H9 (cell line): ENCODE data around the gene COL3A1. TPM values are rescaled to one million over a fixed set of nuclear protein-coding genes. Genes with fewer than 3 reads are reported as not detected.

Experiments used
- DNase-seq: peaks from one replicate; pipeline ENCODE4 v3.0.0-alpha.2; 2017
- H2AFZ ChIP-seq: one replicate; pipeline ENCODE4 v1.6.1; 2013; ENCODE audit warnings: mild to moderate bottlenecking, low read length, control low read depth, moderate library complexity
- H2AK5ac ChIP-seq: 2 replicates; pipeline ENCODE4 v1.6.1; 2013; ENCODE audit warnings: low read length, control low read depth, mixed read lengths; ENCODE audit not compliant: insufficient read length
- H2BK120ac ChIP-seq: one replicate; pipeline ENCODE4 v1.6.1; 2013; ENCODE audit warnings: low read depth, mild to moderate bottlenecking, low read length, control low read depth, inconsistent platforms; ENCODE audit not compliant: poor library complexity, severe bottlenecking
- H2BK12ac ChIP-seq: 2 replicates; pipeline ENCODE4 v1.6.1; 2013; ENCODE audit warnings: low read length, control low read depth, mixed read lengths, low read depth; ENCODE audit not compliant: insufficient read length
- H2BK15ac ChIP-seq: 2 replicates; pipeline ENCODE4 v1.6.1; 2013; ENCODE audit warnings: low read depth, low read length, control low read depth
- H2BK20ac ChIP-seq: one replicate; pipeline ENCODE4 v1.6.1; 2013; ENCODE audit warnings: low read depth, mild to moderate bottlenecking, low read length, control low read depth, inconsistent platforms; ENCODE audit not compliant: poor library complexity, severe bottlenecking
- H2BK5ac ChIP-seq: 2 replicates; pipeline ENCODE4 v1.6.1; 2013; ENCODE audit warnings: low read length, control low read depth, mixed read lengths; ENCODE audit not compliant: insufficient read length
- H3K14ac ChIP-seq: 2 replicates; pipeline ENCODE4 v1.6.1; 2013; ENCODE audit warnings: low read length, control low read depth; ENCODE audit not compliant: insufficient read depth
- H3K18ac ChIP-seq: 2 replicates; pipeline ENCODE4 v1.6.1; 2013; ENCODE audit warnings: low read depth, mild to moderate bottlenecking, mixed read lengths, low read length, control low read depth; ENCODE audit not compliant: insufficient read length
- H3K23ac ChIP-seq: 2 replicates; pipeline ENCODE4 v1.6.1; 2013; ENCODE audit warnings: low read length, control low read depth, mixed read lengths, low read depth; ENCODE audit not compliant: insufficient read length
- H3K23me2 ChIP-seq: 2 replicates; pipeline ENCODE4 v1.6.1; 2013; ENCODE audit warnings: low read depth, mild to moderate bottlenecking, mixed read lengths, low read length, control low read depth; ENCODE audit not compliant: insufficient read length, poor library complexity, severe bottlenecking
- H3K27ac ChIP-seq: 2 replicates; pipeline ENCODE4 v1.5.1; 2013; ENCODE audit warnings: low read length, control low read depth, mixed read lengths, low read depth; ENCODE audit not compliant: insufficient read length
- H3K27me3 ChIP-seq: 2 replicates; pipeline ENCODE4 v1.6.1; 2013; ENCODE audit warnings: low read length, control low read depth, inconsistent platforms; ENCODE audit not compliant: insufficient read depth
- H3K4ac ChIP-seq: 2 replicates; pipeline ENCODE4 v1.6.1; 2013; ENCODE audit warnings: low read depth, mild to moderate bottlenecking, control low read depth, inconsistent platforms, low read length, moderate library complexity
- H3K4me1 ChIP-seq: 2 replicates; pipeline ENCODE4 v1.6.1; 2013; ENCODE audit warnings: low read length, control low read depth, inconsistent platforms; ENCODE audit not compliant: insufficient read depth
- H3K4me2 ChIP-seq: 2 replicates; pipeline ENCODE4 v1.6.1; 2013; ENCODE audit warnings: low read length, control low read depth, mixed read lengths; ENCODE audit not compliant: insufficient read length, insufficient read depth
- H3K56ac ChIP-seq: 2 replicates; pipeline ENCODE4 v1.6.1; 2013; ENCODE audit warnings: low read depth, mild to moderate bottlenecking, mixed read lengths, low read length, control low read depth; ENCODE audit not compliant: insufficient read length
- H3K79me1 ChIP-seq: 2 replicates; pipeline ENCODE4 v1.6.1; 2013; ENCODE audit warnings: low read depth, mild to moderate bottlenecking, moderate library complexity, low read length, control low read depth, inconsistent platforms; ENCODE audit not compliant: insufficient read depth, poor library complexity, severe bottlenecking
- H3K79me2 ChIP-seq: 2 replicates; pipeline ENCODE4 v1.6.1; 2013; ENCODE audit warnings: low read length, control low read depth, inconsistent platforms; ENCODE audit not compliant: insufficient read depth
- H3K9ac ChIP-seq: 2 replicates; pipeline ENCODE4 v1.6.1; 2013; ENCODE audit warnings: low read length, control low read depth, mixed read lengths; ENCODE audit not compliant: insufficient read length; ENCODE audit errors: extremely low read depth
- H3K9me3 ChIP-seq: one replicate; pipeline ENCODE4 v1.6.1; 2013; ENCODE audit warnings: low read depth, low read length, inconsistent platforms; ENCODE audit not compliant: control insufficient read depth
- H3T11ph ChIP-seq: one replicate; pipeline ENCODE4 v1.6.1; 2013; ENCODE audit warnings: mild to moderate bottlenecking, low read length, control low read depth, inconsistent platforms
- H4K20me1 ChIP-seq: one replicate; pipeline ENCODE4 v1.6.1; 2013; ENCODE audit not compliant: control insufficient read depth, insufficient read length, insufficient read depth
- H4K5ac ChIP-seq: 2 replicates; pipeline ENCODE4 v1.6.1; 2013; ENCODE audit warnings: low read depth, mild to moderate bottlenecking, mixed read lengths, low read length, control low read depth; ENCODE audit not compliant: insufficient read length
- H4K8ac ChIP-seq: replicated peaks from 2 replicates; pipeline ENCODE4 v1.6.1; 2013; ENCODE audit warnings: low read length, control low read depth, mixed read lengths, low read depth; ENCODE audit not compliant: insufficient read length
- H4K91ac ChIP-seq: 2 replicates; pipeline ENCODE4 v1.6.1; 2013; ENCODE audit warnings: low read depth, mild to moderate bottlenecking, moderate library complexity, mixed read lengths, low read length, control low read depth; ENCODE audit not compliant: insufficient read length
- H3K27ac Mint-ChIP-seq, 3 experiments: 2 replicates in 2 of 3; 3 replicates in 1 of 3; pipeline ENCODE4 v1.8.0; 2020 to 2021; ENCODE audit warnings: mixed read lengths in 3 of 3, mild to moderate bottlenecking in 1 of 3, moderate library complexity in 1 of 3
- H3K27me3 Mint-ChIP-seq: 2 replicates; pipeline ENCODE4 v1.8.0; 2021; ENCODE audit warnings: low read depth, mild to moderate bottlenecking, moderate library complexity, mixed read lengths
- H3K36me3 Mint-ChIP-seq, 3 experiments: 2 replicates in 2 of 3; 3 replicates in 1 of 3; pipeline ENCODE4 v1.8.0; 2020 to 2021; ENCODE audit warnings: low read depth in 3 of 3, mixed read lengths in 3 of 3; ENCODE audit not compliant: insufficient read depth in 1 of 3
- H3K4me1 Mint-ChIP-seq, 2 experiments: 2 replicates each; pipeline ENCODE4 v1.8.0; 2020; ENCODE audit warnings: mixed read lengths in 2 of 2
- H3K4me3 Mint-ChIP-seq, 2 experiments: 2 replicates in 1 of 2; 3 replicates in 1 of 2; pipeline ENCODE4 v1.8.0; 2020 to 2021; ENCODE audit warnings: mild to moderate bottlenecking in 2 of 2, mixed read lengths in 2 of 2, moderate library complexity in 1 of 2
- H3K9me3 Mint-ChIP-seq, 2 experiments: 2 replicates in 1 of 2; 3 replicates in 1 of 2; pipeline ENCODE4 v1.8.0; 2020; ENCODE audit warnings: mild to moderate bottlenecking in 2 of 2, mixed read lengths in 2 of 2, moderate library complexity in 1 of 2
- CTCF ChIP-seq: fragments of 200-600 bp; sonication (generic); conservative IDR thresholded peaks from 3 replicates; pipeline ENCODE4 v1.8.0; 2021; ENCODE audit warnings: antibody characterized with exemption, mild to moderate bottlenecking
- WGBS: extraction: QIAGEN DNeasy Blood & Tissue Kit; methylation state at CpG from one replicate; pipeline ENCODE4 v1.1.7; 2013; ENCODE audit warnings: missing lambda C conversion rate, low lambda C conversion rate, mixed read lengths; ENCODE audit not compliant: insufficient read length; ENCODE audit errors: extremely low coverage; 5-methylcytosine and 5-hydroxymethylcytosine counted together
- total RNA-seq: library from RNA; stranded (reverse); gene quantifications from 2 replicates; pipeline ENCODE4 v1.2.1, GENCODE V29; 2021

Gene COL3A1
- total RNA-seq, 1 experiment from 2014 or later, result not detected

GRCh38 chr2:188928643-188929042, 45.5 kb upstream of the COL3A1 start:
- no peak overlapping the region for H2BK20ac ChIP-seq
- no peaks in the 10 kb centered on the region for H3K79me2 ChIP-seq
- no CpG with 5 or more reads among the region's 2 CpGs for WGBS
- no peak overlapping the region for H2BK120ac ChIP-seq
- H2BK15ac ChIP-seq, result no peak overlapping the region
- H3K9ac ChIP-seq, result no peak overlapping the region
- H3T11ph ChIP-seq, result no peak overlapping the region
- no peak overlapping the region for H4K91ac ChIP-seq
- no peak overlapping the region for H3K4ac ChIP-seq
- no peak overlapping the region for H3K4me2 ChIP-seq
- no peaks in the 10 kb centered on the region for H3K79me1 ChIP-seq
- H2AK5ac ChIP-seq, result no peak overlapping the region
- no peaks in the 10 kb centered on the region for H3K23me2 ChIP-seq
- H4K20me1 ChIP-seq, result no peaks in the 10 kb centered on the region
- Mint-ChIP-seq H3K4me3 (no peak overlapping the region), H3K27ac (no peak overlapping the region), H3K27me3 (no peaks in the 10 kb centered on the region), H3K9me3 (peaks cover 15 to 19% of the 10 kb centered on the region in 2 experiments), H3K36me3 (peaks cover 0 to 12% (median 0%) of the 10 kb centered on the region in 3 experiments; a peak in 3 of 7 replicates), H3K4me1 (no peaks in the 10 kb centered on the region; a peak in 1 of 4 replicates)
- H3K18ac ChIP-seq, result no peak overlapping the region
- no peak overlapping the region for H3K56ac ChIP-seq
- no peak overlapping the region for H3K23ac ChIP-seq
- H2BK12ac ChIP-seq, result no peak overlapping the region
- H4K5ac ChIP-seq, result no peak overlapping the region
- no peak overlapping the region for H3K27ac ChIP-seq
- no peak overlapping the region for H2AFZ ChIP-seq
- DNase-seq, result no peak
- H3K9me3 ChIP-seq, result no peaks in the 10 kb centered on the region
- no peak overlapping the region for H2BK5ac ChIP-seq
- H3K14ac ChIP-seq, result no peak overlapping the region
- TF ChIP-seq CTCF, result no peak
- H4K8ac ChIP-seq, result no peak overlapping the region
- no peaks in the 10 kb centered on the region for H3K4me1 ChIP-seq
- H3K27me3 ChIP-seq, result no peaks in the 10 kb centered on the region
